Measurements from ENCODE around the gene ELOVL4. TPM values are rescaled to one million over a fixed set of nuclear protein-coding genes. Genes with fewer than 3 reads are reported as not detected.

The ELOVL4 gene
- under 1 TPM in 1 of 3 donors, not detected in 2; 0.34 TPM for polyA plus RNA-seq

DNA sequence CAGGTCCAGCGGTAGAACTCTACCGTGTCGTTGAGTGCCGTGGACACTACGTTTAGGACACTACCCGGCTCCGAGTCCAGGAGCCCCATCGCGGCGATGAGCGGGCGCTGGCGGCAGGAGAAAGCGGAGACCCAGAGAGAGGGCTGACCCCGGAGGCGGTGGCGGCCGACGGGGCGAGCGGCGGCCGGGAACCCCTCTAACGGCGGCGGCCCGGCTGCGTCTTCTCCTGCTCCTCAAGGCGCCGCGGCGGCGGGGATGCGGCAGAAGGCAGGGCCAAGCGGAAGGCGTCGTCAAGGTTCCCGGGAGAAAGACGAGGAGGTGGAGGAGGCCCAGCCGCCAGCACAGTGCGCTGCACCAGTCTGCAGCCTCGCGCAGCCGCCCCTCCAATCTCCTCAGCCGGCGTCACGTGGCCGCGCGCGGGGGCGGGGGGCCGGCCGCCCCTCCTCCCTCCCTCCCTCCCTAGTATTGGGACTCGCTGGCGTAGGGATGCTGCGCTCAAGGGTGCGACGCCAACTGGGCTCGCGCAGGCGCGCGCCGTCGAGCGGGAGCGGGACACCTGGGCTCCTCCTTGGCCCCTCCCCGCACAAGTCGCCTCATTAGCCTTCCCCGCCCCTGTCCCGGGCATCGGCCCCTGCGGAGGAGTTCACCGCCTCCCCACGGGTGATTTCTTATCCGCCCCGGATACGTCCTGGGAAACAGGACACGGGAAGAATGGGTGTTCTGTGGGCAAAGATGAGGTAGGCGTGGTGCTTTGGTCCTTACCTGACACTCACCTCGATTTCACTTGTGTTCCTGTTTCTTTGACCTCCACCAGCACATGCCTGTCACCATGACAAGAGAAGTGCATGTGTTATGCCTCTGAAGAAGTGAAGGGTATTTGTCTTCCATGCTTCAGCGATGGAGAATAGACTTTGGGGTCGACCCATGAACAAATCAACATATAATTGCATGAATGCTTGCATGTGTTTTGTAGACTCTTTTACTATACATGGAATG, at the start of gene ELOVL4:
TSS of gene ELOVL4 (minus strand) at position 363 of the 996 bp plus-strand sequence. CDS start at position 89, 274 bp downstream.
- Mint-ChIP-seq H3K36me3 (no peaks in the 10 kb centered on the region), H3K4me3 (peak within 1 kb of the TSS; percentile 80 to 88 (median 84)), H3K27me3 (ENCODE audit: low read depth in 3 of 3) (peaks cover 7 to 27% (median 8%) of the 10 kb centered on the region in 3 donors), H3K27ac (peak within 1 kb of the TSS in 1 of 6 donors; percentile 6), H3K4me1 (peaks cover 10 to 19% of the 10 kb centered on the region in 2 donors), H3K9me3 (peaks cover 0 to 3% (median 0%) of the 10 kb centered on the region in 6 donors)
- DNase-seq = peak in 2 of 3 donors; percentile 22 to 38

DNA sequence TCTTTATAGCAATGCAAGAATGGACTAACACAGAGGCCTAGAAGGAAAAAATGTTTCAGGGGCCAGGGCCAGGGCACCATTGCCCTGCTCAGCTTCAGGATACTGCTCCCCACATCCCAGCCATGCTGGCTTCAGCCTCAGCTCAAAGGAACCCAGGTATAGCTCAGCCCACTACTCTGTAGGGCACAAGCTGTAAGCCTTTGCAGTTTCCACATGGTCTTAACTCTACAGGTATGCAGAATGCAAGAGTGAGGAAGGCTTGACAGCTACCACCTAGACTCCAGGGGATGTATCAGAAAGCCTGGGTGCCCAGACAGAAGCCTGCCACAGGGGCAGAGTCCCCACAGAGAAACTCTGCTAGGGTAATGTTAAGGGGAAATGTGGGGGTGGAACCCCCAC, 46.6 kb upstream of the ELOVL4 start:
- H3K9me3 Mint-ChIP-seq = peaks cover 0 to 2% (median 0%) of the 10 kb centered on the region in 6 donors
- H3K4me3 Mint-ChIP-seq = no peak overlapping the region
- H3K27ac Mint-ChIP-seq = no peak overlapping the region
- H3K27me3 Mint-ChIP-seq (ENCODE audit: low read depth in 3 of 3) = peaks cover 2 to 6% (median 6%) of the 10 kb centered on the region in 3 donors
- no peaks in the 10 kb centered on the region for H3K4me1 Mint-ChIP-seq
- DNase-seq = no peak
- no peaks in the 10 kb centered on the region for H3K36me3 Mint-ChIP-seq

DNA sequence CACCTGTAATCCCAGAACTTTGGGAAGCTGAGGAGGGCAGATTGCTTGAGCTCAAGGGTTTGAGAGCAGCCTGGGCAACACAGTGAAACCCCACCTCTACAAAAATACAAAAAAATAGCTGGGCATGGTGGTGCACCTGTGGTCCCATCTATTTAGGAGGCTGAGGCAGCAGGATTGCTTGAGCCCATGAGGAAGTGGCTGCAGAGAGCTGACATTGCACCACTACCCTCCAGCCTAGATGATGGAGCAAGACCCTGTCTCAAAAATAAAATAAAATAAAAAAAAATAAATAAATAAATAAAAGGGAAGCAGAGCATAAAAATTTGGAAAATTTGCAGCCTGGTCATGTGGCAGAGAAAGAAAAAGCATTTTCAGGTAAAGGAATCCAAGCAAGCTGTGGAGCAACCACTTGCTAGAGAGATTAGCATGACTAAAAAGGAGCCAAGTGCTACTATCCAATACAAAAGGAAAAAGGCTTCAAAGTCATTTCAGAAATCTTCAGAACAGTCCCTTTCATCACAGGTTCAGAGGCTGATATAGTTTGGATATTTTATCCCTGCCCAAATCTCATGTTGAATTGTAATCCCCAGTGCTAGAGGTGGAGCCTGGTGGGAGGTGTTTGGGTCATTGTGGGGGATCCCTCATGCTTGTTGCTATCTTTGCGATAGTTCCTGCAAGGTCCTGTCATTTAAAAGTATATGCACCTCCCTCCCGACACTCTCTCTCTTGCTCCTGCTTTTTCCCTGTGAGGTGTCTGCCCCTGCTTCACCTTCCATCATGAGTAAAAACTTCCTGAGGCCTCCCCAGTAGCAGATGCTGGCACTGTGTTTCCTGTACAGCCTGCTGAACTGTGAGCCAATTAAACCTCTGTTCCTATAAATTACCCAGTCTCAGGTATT, 45.9 kb upstream of the ELOVL4 start:
- Mint-ChIP-seq H3K9me3 (peaks cover 0 to 2% (median 0%) of the 10 kb centered on the region in 6 donors), H3K27me3 (ENCODE audit: low read depth in 3 of 3) (peaks cover 2 to 6% (median 6%) of the 10 kb centered on the region in 3 donors), H3K4me3 (no peak overlapping the region), H3K4me1 (no peaks in the 10 kb centered on the region), H3K36me3 (no peaks in the 10 kb centered on the region), H3K27ac (no peak overlapping the region)
- no peak for DNase-seq

DNA sequence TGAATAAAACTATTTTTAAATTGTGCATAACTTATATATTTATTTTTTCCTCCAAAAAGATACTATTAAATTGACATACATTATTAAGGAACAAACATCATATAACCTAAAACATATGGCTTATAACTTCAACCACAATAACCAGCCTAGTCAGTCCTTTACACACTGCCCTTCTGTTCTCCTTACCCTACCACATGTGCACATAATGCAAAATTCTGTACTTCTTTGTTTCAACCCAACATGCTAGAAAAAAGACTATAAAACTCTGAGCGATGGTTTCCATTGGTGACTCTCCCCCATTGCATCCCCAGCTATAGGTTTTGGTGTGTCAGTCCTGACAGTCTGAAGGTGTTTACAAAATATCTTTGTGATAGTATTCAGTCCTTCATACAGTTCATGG, 42.3 kb upstream of the ELOVL4 start:
- Mint-ChIP-seq H3K27me3 (ENCODE audit: low read depth in 3 of 3) (peaks cover 0 to 4% (median 0%) of the 10 kb centered on the region in 3 donors), H3K4me3 (no peak overlapping the region), H3K27ac (no peak overlapping the region), H3K36me3 (no peaks in the 10 kb centered on the region), H3K9me3 (peaks cover 0 to 2% (median 0%) of the 10 kb centered on the region in 6 donors), H3K4me1 (no peaks in the 10 kb centered on the region)
- no peak for DNase-seq

DNA sequence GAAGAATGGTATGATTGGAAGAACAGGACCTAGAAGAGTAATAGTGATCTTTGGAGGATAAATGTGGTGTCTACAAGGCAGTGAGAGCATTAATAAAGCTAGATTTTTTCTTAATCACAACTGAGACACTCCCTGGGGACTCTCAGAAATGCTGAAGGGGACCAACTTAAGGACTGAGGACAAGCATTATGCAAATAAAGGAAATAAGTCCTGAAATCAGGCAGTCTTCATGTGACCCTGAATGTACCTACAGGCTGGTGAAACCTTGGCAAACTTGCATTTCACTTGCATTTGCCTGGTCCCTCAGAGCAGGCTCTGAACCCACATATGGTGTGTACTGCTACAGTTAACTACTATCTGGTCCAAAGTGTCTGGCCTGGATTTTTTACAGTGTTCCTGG, 37.8 kb upstream of the ELOVL4 start:
- Mint-ChIP-seq H3K9me3 (peaks cover 0 to 2% (median 0%) of the 10 kb centered on the region in 6 donors), H3K27ac (no peak overlapping the region), H3K36me3 (no peaks in the 10 kb centered on the region), H3K4me3 (no peak overlapping the region), H3K4me1 (no peaks in the 10 kb centered on the region), H3K27me3 (ENCODE audit: low read depth in 3 of 3) (peaks cover 0 to 2% (median 2%) of the 10 kb centered on the region in 3 donors)
- DNase-seq = no peak

DNA sequence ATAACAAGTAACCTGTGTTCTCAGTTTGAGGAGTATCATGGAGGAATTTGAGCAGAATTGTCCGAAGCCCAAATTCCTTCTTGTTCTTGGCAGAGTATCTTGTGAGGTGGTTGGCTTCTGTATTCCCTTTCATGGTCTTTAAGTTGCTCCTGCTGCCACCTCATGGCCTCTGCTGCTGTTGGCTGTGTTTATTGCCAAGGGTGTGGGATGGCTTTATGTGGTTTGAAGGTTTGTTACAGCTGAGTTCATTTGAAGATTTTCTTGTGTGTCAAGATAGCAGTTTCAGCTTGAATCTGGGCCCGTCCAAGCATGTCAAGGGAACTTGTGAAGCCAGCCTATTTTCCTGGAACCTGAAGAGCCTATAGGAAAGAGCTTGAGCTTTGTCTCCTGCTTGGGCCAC, 36.9 kb upstream of the ELOVL4 start:
- H3K27ac Mint-ChIP-seq = no peak overlapping the region
- H3K4me1 Mint-ChIP-seq = no peaks in the 10 kb centered on the region
- no peaks in the 10 kb centered on the region for H3K9me3 Mint-ChIP-seq
- no peak overlapping the region for H3K4me3 Mint-ChIP-seq
- H3K36me3 Mint-ChIP-seq = no peaks in the 10 kb centered on the region
- H3K27me3 Mint-ChIP-seq (ENCODE audit: low read depth in 3 of 3) = peaks cover 0 to 3% (median 2%) of the 10 kb centered on the region in 3 donors
- DNase-seq = no peak

DNA sequence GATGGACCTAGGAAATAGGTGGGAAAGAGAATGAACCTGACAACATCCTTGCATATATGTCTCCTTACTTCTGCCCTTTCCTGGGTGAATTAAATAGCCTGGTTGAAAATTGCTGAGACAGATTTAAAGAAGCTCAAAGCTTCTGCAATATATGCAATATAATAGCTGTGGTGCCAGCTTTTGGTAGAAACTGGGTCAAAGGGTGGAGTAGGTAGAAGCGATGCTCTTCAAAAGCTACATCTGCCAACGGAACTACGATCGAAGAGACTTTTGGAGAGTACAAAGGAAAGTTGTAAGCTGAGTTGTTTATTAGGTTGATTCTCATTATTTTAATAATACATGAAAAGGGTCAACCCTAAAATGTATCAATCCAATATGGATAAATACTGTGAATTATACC, 34.3 kb upstream of the ELOVL4 start:
- peaks cover 2 to 6% (median 5%) of the 10 kb centered on the region in 3 donors for H3K27me3 Mint-ChIP-seq (ENCODE audit: low read depth in 3 of 3)
- DNase-seq = no peak
- H3K4me1 Mint-ChIP-seq = no peaks in the 10 kb centered on the region
- H3K4me3 Mint-ChIP-seq = no peak overlapping the region
- no peaks in the 10 kb centered on the region for H3K36me3 Mint-ChIP-seq
- no peak overlapping the region for H3K27ac Mint-ChIP-seq
- H3K9me3 Mint-ChIP-seq = no peaks in the 10 kb centered on the region

DNA sequence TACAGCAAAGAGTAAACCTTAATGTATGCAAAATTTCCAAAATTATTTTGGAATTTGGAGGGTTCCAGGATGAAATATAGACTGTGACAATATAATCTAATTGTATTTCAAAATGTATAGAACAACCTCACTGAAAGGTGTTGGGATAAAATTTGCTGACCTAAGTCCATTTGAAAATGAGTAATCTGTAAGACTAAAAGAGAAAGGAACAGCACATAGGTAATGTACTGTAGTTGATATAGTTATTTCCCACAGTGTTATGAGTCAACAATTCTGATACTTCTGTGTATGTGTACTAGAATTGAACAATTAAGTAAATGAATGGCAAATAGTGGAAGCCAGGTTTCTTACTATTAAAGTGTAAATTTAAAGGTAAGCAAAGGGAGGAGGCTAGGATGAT, 23.8 kb upstream of the ELOVL4 start:
- peaks cover 0 to 9% (median 0%) of the 10 kb centered on the region in 3 donors for H3K36me3 Mint-ChIP-seq
- H3K27ac Mint-ChIP-seq = no peak overlapping the region
- no peak for DNase-seq
- no peak overlapping the region for H3K4me3 Mint-ChIP-seq
- H3K9me3 Mint-ChIP-seq = peaks cover 10 to 32% (median 19%) of the 10 kb centered on the region in 6 donors
- no peaks in the 10 kb centered on the region for H3K4me1 Mint-ChIP-seq
- peaks cover 0 to 5% (median 3%) of the 10 kb centered on the region in 3 donors for H3K27me3 Mint-ChIP-seq (ENCODE audit: low read depth in 3 of 3)

DNA sequence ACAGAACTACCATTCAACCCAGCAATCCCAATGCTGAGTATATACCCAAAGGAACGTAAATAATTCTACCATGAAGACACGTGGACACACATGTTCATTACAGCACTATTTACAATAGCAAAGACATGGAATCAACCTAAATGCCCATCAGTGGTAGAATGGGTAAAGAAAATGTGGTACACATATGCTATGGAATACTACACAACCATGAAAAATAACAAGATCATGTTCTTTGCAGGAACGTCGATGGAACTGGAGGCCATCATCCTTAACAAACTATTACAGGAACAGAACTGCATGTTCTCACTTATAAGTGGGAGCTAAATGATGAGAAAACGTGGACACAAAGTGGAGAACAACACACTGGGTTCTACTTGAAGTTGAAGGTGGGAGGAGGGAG, 22.4 kb upstream of the ELOVL4 start:
- H3K27ac Mint-ChIP-seq = no peak overlapping the region
- H3K9me3 Mint-ChIP-seq = peaks cover 10 to 32% (median 22%) of the 10 kb centered on the region in 6 donors
- no peaks in the 10 kb centered on the region for H3K4me1 Mint-ChIP-seq
- DNase-seq = no peak
- peaks cover 0 to 9% (median 0%) of the 10 kb centered on the region in 3 donors for H3K36me3 Mint-ChIP-seq
- H3K4me3 Mint-ChIP-seq = no peak overlapping the region
- peaks cover 0 to 5% (median 0%) of the 10 kb centered on the region in 3 donors for H3K27me3 Mint-ChIP-seq (ENCODE audit: low read depth in 3 of 3)

DNA sequence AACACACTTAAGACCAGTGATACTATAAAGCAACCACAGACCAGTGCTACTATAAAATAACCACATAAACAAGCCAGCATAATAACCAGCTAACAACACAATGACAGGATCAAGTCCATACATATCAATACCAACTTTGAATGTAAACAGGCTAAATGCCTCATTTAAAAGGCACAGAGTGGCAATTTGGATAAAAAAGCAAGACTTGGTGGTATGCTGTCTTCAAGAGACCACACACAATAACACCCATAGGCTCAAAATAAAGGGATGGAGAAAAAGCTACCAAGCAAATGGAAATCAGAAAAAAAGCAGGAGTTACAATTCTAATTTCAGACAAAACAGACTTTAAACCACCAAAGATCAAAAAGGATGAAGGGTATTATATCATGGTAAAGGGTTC, 19.8 kb upstream of the ELOVL4 start:
- no peak for DNase-seq
- no peak overlapping the region for H3K27ac Mint-ChIP-seq
- H3K4me1 Mint-ChIP-seq = no peaks in the 10 kb centered on the region
- peaks cover 10 to 32% (median 22%) of the 10 kb centered on the region in 6 donors for H3K9me3 Mint-ChIP-seq
- peaks cover 0 to 9% (median 0%) of the 10 kb centered on the region in 3 donors for H3K36me3 Mint-ChIP-seq
- H3K4me3 Mint-ChIP-seq = no peak overlapping the region
- H3K27me3 Mint-ChIP-seq (ENCODE audit: low read depth in 3 of 3) = peaks cover 0 to 5% (median 0%) of the 10 kb centered on the region in 3 donors

DNA sequence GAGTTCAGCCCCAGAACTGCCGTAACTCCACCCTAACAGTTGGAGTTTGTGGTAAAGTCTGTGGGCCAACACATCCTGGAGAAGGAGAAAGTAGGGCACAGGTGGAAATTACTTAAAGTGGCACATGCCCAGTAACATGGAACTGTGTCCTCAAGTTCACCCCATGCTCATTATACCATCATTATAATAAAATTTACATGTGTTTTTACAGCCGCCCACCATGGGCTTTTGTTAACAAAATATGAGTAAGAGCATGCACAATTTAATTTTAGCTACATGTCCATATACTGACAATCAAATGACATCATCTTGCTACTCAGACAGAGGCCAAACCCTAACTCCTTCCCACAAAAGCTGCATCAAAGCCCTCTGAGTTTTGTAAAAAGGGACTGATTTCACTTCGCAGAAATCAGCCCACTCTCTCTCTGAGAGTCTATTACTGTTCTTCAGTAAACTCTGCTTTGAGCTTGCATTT, 17.3 kb upstream of the ELOVL4 start:
- H3K27ac Mint-ChIP-seq = no peak overlapping the region
- no peaks in the 10 kb centered on the region for H3K4me1 Mint-ChIP-seq
- H3K36me3 Mint-ChIP-seq = peaks cover 0 to 9% (median 0%) of the 10 kb centered on the region in 3 donors
- H3K27me3 Mint-ChIP-seq (ENCODE audit: low read depth in 3 of 3) = peaks cover 0 to 5% (median 0%) of the 10 kb centered on the region in 3 donors
- no peak overlapping the region for H3K4me3 Mint-ChIP-seq
- no peak for DNase-seq
- H3K9me3 Mint-ChIP-seq = peaks cover 10 to 26% (median 19%) of the 10 kb centered on the region in 6 donors

DNA sequence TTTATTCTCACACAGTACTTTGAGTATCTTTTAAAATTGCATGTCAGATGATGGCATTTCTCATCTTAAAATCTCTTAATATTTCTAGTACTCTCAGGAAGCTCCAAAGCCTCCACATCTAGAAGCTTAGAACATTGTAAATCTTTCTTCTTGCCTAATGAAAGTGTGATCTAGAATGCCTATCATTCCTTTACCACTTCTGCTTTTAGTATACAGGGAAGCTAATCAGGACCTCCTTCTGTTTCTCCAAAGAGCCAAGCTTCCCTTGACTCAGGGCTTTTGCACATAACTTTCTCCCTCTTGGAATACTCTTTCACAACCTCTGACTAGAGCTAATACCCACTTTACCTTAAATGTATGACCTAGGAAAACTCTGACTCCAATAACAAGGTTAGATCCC, 7.5 kb upstream of the ELOVL4 start:
- H3K27me3 Mint-ChIP-seq (ENCODE audit: low read depth in 3 of 3) = peaks cover 4 to 17% (median 4%) of the 10 kb centered on the region in 3 donors
- no peaks in the 10 kb centered on the region for H3K4me1 Mint-ChIP-seq
- DNase-seq = no peak
- peaks cover 0 to 6% (median 4%) of the 10 kb centered on the region in 6 donors for H3K9me3 Mint-ChIP-seq
- peaks cover 0 to 5% (median 0%) of the 10 kb centered on the region in 3 donors for H3K36me3 Mint-ChIP-seq
- H3K4me3 Mint-ChIP-seq = no peak overlapping the region
- no peak overlapping the region for H3K27ac Mint-ChIP-seq

DNA sequence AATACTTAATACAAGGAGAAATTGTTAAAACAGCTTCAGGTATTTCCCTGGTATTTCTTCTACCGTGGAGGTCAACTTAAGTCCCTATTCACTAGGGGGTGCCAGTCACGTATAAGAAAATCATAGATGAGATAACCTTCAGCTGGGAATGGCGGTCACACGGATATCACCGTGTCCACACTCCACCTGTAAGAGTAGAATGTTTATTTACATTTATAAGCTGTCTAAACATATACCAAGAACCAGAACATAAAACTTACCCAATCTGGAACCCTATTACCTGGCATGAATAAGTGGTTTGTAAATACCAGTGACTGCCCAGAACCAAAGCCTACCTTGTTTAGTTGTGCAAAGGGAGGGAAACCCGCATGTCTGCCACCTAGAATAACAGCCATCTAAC, 1.9 kb upstream of the ELOVL4 start:
- H3K27ac Mint-ChIP-seq = no peak overlapping the region
- H3K9me3 Mint-ChIP-seq = peaks cover 0 to 3% (median 0%) of the 10 kb centered on the region in 6 donors
- H3K36me3 Mint-ChIP-seq = no peaks in the 10 kb centered on the region
- DNase-seq = peak; percentile 30 to 52 (median 43)
- H3K4me3 Mint-ChIP-seq = peak overlapping the region in 1 of 5 donors; percentile 32
- H3K4me1 Mint-ChIP-seq = peaks cover 10 to 19% of the 10 kb centered on the region in 2 donors
- H3K27me3 Mint-ChIP-seq (ENCODE audit: low read depth in 3 of 3) = peaks cover 5 to 25% (median 7%) of the 10 kb centered on the region in 3 donors

Data from immature natural killer cell (primary cell).